ENCODE results near the gene PCED1A. TPM values are rescaled to one million over a fixed set of nuclear protein-coding genes. Genes with fewer than 3 reads are reported as not detected.

Gene PCED1A
- total and polyA plus RNA-seq, 9 donors: 6.0 to 58.0 (median 39.1) TPM

DNA sequence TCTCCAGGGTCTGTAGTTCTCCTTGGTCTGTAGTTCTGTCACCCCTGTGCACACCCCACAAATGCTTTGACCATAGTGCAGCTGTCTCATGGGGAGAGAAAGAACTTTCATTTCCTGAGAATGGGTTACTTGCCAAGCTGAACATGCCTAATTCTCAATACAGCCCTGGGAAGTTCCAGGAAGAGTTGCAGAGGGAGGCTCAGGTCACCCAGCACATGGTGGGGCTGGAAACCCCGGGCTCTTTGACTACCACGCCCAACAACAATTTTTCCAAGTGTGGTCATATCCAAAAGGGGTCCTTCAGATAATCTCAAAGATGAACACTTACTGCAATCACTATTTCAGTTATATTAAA is 30.6 kb upstream of the PCED1A start:
- no peaks in the 10 kb centered on the region for H3K36me3 ChIP-seq
- H3K4me3 ChIP-seq: no peak overlapping the region
- no peak for DNase-seq
- no peaks in the 10 kb centered on the region for H3K27me3 ChIP-seq
- intact Hi-C loops (cut with DNase I): no loop called here
- no peaks in the 10 kb centered on the region for H3K9me3 ChIP-seq
- TF ChIP-seq EP300 (IDR thresholded peaks at IDR 0.05): no peak
- TF ChIP-seq, protein P1, sequence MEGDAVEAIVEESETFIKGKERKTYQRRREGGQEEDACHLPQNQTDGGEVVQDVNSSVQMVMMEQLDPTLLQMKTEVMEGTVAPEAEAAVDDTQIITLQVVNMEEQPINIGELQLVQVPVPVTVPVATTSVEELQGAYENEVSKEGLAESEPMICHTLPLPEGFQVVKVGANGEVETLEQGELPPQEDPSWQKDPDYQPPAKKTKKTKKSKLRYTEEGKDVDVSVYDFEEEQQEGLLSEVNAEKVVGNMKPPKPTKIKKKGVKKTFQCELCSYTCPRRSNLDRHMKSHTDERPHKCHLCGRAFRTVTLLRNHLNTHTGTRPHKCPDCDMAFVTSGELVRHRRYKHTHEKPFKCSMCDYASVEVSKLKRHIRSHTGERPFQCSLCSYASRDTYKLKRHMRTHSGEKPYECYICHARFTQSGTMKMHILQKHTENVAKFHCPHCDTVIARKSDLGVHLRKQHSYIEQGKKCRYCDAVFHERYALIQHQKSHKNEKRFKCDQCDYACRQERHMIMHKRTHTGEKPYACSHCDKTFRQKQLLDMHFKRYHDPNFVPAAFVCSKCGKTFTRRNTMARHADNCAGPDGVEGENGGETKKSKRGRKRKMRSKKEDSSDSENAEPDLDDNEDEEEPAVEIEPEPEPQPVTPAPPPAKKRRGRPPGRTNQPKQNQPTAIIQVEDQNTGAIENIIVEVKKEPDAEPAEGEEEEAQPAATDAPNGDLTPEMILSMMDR (IDR thresholded peaks at IDR 0.05): no peak
- TF ChIP-seq POLR2A (IDR thresholded peaks at IDR 0.05): no peak
- 25 to 31% (median 26%) methylated on average over 2 of the region's 2 CpGs for WGBS, 3 donors
- H3K27ac ChIP-seq: no peak overlapping the region
- H3K4me1 ChIP-seq (ENCODE audit: insufficient read depth): peaks cover 5% of the 10 kb centered on the region

DNA sequence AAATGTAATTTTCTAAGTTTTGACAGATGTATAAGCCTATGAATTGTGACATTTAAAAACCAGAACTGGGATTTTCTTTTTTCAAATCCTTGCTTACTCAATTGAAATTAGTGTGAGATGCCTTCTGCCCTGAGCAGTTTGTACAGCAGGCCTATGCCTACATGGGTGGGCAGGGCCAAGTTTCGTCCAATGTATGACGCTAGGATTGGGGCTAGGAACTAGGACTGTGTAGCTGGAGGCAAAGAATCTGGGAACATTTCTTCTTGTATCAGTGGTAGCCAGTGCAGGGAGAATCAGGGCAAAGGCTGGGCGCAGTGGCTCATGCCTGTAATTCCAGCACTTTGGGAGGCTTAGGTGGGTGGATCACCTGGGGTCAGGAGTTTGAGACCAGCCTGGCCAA is 28.9 kb upstream of the PCED1A start:
- DNase-seq: no peak
- Histone ChIP-seq H3K4me3 (no peak overlapping the region), H3K27ac (no peak overlapping the region), H3K9me3 (no peaks in the 10 kb centered on the region), H3K36me3 (no peaks in the 10 kb centered on the region), H3K27me3 (no peaks in the 10 kb centered on the region), H3K4me1 (ENCODE audit: insufficient read depth) (peaks cover 5% of the 10 kb centered on the region)
- intact Hi-C loops (cut with DNase I): no loop called here
- no peak for TF ChIP-seq POLR2A (IDR thresholded peaks at IDR 0.05)
- TF ChIP-seq EP300 (IDR thresholded peaks at IDR 0.05): no peak
- TF ChIP-seq, protein P1 (IDR thresholded peaks at IDR 0.05): no peak
- WGBS, 3 donors: 84 to 93% (median 89%) methylated on average over 3 of the region's 3 CpGs

GRCh38 chr20:2867081-2867864 is 26.8 kb upstream of the PCED1A start:
- TF ChIP-seq, protein P1 (IDR thresholded peaks at IDR 0.05): no peak
- no peak for TF ChIP-seq EP300 (IDR thresholded peaks at IDR 0.05)
- no peak for TF ChIP-seq POLR2A (IDR thresholded peaks at IDR 0.05)
- H3K4me1 ChIP-seq (ENCODE audit: insufficient read depth): peaks cover 3% of the 10 kb centered on the region
- H3K9me3 ChIP-seq: no peaks in the 10 kb centered on the region
- H3K27ac ChIP-seq: no peak overlapping the region
- H3K27me3 ChIP-seq: no peaks in the 10 kb centered on the region
- no peak overlapping the region for H3K4me3 ChIP-seq
- H3K36me3 ChIP-seq: no peaks in the 10 kb centered on the region
- no peak for DNase-seq
- intact Hi-C loops (cut with DNase I): no loop called here
- 80 to 86% (median 82%) methylated on average over 12 of the region's 12 CpGs for WGBS, 3 donors

DNA sequence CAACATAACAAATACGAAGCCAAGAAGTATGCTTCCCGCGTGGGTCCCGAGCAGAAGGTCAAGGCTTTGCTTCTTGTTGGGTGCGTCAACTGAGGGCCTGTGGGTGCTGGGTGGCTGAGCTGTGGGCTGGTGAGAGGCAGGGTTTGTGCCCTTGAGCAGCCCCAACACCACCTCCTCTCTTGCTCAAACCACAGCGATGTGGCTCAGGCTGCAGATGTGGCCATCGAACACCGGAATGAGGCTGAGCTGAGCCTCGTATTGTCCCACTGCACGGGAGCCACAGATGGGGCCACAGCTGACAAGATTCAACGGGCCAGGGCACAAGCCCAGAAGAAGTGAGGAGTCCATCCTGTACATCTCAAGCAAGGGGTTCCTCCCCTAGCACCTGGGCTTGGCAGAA is 25.8 kb upstream of the PCED1A start:
- Histone ChIP-seq H3K27me3 (no peaks in the 10 kb centered on the region), H3K36me3 (no peaks in the 10 kb centered on the region), H3K4me1 (ENCODE audit: insufficient read depth) (no peaks in the 10 kb centered on the region), H3K4me3 (no peak overlapping the region), H3K9me3 (no peaks in the 10 kb centered on the region), H3K27ac (no peak overlapping the region)
- 79 to 90% (median 82%) methylated on average over 11 of the region's 11 CpGs for WGBS, 3 donors
- intact Hi-C loops (cut with DNase I): no loop called here
- DNase-seq: no peak
- TF ChIP-seq EP300 (IDR thresholded peaks at IDR 0.05): no peak
- TF ChIP-seq, protein P1 (IDR thresholded peaks at IDR 0.05): no peak
- no peak for TF ChIP-seq POLR2A (IDR thresholded peaks at IDR 0.05)

Measured in ovary (tissue), 9 donors.